Measurements from ENCODE around the gene FAM174C.

DNA sequence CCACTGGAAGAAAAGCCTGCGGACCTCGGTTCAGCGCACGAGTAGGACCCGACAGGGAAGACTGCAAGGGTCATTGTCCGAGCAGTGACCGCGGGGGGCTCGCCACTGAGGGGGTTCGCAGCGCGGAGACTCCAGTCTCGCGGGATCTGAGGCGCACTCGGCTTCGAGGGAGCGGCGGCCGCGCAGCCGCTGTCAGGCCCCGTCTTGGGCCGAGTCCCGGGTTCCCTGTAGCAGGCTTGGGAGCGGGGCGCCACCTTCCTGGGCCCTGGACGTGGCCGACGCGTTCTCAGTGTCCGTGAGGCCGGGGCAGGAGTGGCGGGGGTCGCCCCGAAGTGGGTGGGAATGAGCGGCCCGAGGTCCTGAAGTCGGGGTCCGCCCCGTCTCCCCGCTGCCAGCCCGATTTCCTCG, 474 bp upstream of the FAM174C start:
- TF ChIP-seq, protein P1, sequence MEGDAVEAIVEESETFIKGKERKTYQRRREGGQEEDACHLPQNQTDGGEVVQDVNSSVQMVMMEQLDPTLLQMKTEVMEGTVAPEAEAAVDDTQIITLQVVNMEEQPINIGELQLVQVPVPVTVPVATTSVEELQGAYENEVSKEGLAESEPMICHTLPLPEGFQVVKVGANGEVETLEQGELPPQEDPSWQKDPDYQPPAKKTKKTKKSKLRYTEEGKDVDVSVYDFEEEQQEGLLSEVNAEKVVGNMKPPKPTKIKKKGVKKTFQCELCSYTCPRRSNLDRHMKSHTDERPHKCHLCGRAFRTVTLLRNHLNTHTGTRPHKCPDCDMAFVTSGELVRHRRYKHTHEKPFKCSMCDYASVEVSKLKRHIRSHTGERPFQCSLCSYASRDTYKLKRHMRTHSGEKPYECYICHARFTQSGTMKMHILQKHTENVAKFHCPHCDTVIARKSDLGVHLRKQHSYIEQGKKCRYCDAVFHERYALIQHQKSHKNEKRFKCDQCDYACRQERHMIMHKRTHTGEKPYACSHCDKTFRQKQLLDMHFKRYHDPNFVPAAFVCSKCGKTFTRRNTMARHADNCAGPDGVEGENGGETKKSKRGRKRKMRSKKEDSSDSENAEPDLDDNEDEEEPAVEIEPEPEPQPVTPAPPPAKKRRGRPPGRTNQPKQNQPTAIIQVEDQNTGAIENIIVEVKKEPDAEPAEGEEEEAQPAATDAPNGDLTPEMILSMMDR (IDR thresholded peaks at IDR 0.05), result no peak
- TF ChIP-seq POLR2A (IDR thresholded peaks at IDR 0.05) (no peak), POLR2AphosphoS5 (IDR thresholded peaks at IDR 0.05; ENCODE audit: insufficient read depth in 1 of 2, low read depth in 1 of 2) (no peak)

Measured in vagina (tissue), 2 donors.